Uterus (tissue), 2 donors: ENCODE data around the gene KCNJ15.

Experiments
- CTCF ChIP-seq, 4 experiments: fragments of 200-600 bp in 2 of 4; fragments of 450-650 bp in 2 of 4; sonication (generic) in 2 of 4; IDR thresholded peaks; one replicate each; pipeline ENCODE4 v1.5.1; 2016 to 2019; ENCODE audit warnings: antibody characterized with exemption in 4 of 4, mild to moderate bottlenecking in 2 of 4, moderate library complexity in 1 of 4
- POLR2A ChIP-seq, 2 donors: fragments of 450-650 bp; IDR thresholded peaks; one replicate each; pipeline ENCODE4 v1.6.1; 2016; ENCODE audit warnings: antibody characterized with exemption in 2 of 2, mild to moderate bottlenecking in 1 of 2, moderate library complexity in 1 of 2

GRCh38 chr21:38249696-38250278 is 7.0 kb upstream of the KCNJ15 start:
- no peak for TF ChIP-seq CTCF (IDR thresholded peaks at IDR 0.05)
- TF ChIP-seq POLR2A (IDR thresholded peaks at IDR 0.05), result no peak
